Glutamatergic neuron (in vitro differentiated cells): Measurements from ENCODE around the gene GBA3. TPM values are rescaled to one million over a fixed set of nuclear protein-coding genes. Genes with fewer than 3 reads are reported as not detected.

ENCODE experiments used
- DNase-seq: peaks from one replicate; pipeline ENCODE4 v3.0.0; 2022
- H3K27ac Mint-ChIP-seq: one replicate; pipeline ENCODE4 v1.8.0; 2020; ENCODE audit warnings: mild to moderate bottlenecking, mixed read lengths, inconsistent platforms; ENCODE audit not compliant: unreplicated experiment
- H3K27me3 Mint-ChIP-seq: one replicate; pipeline ENCODE4 v1.8.0; 2020; ENCODE audit warnings: mild to moderate bottlenecking, moderate library complexity, mixed read lengths, inconsistent platforms; ENCODE audit not compliant: unreplicated experiment
- H3K36me3 Mint-ChIP-seq: one replicate; pipeline ENCODE4 v1.8.0; 2020; ENCODE audit warnings: mild to moderate bottlenecking, mixed read lengths, inconsistent platforms; ENCODE audit not compliant: unreplicated experiment
- H3K4me1 Mint-ChIP-seq: one replicate; pipeline ENCODE4 v1.8.0; 2020; ENCODE audit warnings: mild to moderate bottlenecking, low read depth, mixed read lengths, inconsistent platforms; ENCODE audit not compliant: unreplicated experiment
- H3K4me3 Mint-ChIP-seq: one replicate; pipeline ENCODE4 v1.8.0; 2020; ENCODE audit warnings: mild to moderate bottlenecking, mixed read lengths, inconsistent platforms; ENCODE audit not compliant: unreplicated experiment
- H3K9me3 Mint-ChIP-seq: one replicate; pipeline ENCODE4 v1.8.0; 2020; ENCODE audit warnings: mild to moderate bottlenecking, moderate library complexity, mixed read lengths, inconsistent platforms; ENCODE audit not compliant: unreplicated experiment
- total RNA-seq: library from RNA; stranded (reverse); fragmentation: NEBNext Ultra II Directional; extraction: Animal tissue kit (Norgen Biotek cat#: 25700); gene quantifications from one replicate; pipeline ENCODE4 v1.2.1, GENCODE V29; 2021; ENCODE audit not compliant: unreplicated experiment
- TF ChIP-seq, protein P1 (sequence below): fragments of 200-600 bp; sonication (generic); IDR thresholded peaks from one replicate; pipeline ENCODE4 v1.5.0; 2021; ENCODE audit not compliant: partially characterized antibody, unreplicated experiment

Gene GBA3
- total RNA-seq, 1 donor from 2014 or later, result 0.32 TPM

GRCh38 chr4:22707390-22707789 lies 14.7 kb downstream of the GBA3 start:
- H3K36me3 Mint-ChIP-seq, result no peaks in the 10 kb centered on the region
- no peak for DNase-seq
- H3K4me3 Mint-ChIP-seq, result no peak overlapping the region

GRCh38 chr4:22708961-22709360 lies 16.2 kb downstream of the GBA3 start:
- no peak overlapping the region for H3K27ac Mint-ChIP-seq
- H3K36me3 Mint-ChIP-seq, result no peaks in the 10 kb centered on the region
- H3K9me3 Mint-ChIP-seq, result no peaks in the 10 kb centered on the region
- peaks cover 2% of the 10 kb centered on the region for H3K4me1 Mint-ChIP-seq
- no peak overlapping the region for H3K4me3 Mint-ChIP-seq
- TF ChIP-seq, protein P1, sequence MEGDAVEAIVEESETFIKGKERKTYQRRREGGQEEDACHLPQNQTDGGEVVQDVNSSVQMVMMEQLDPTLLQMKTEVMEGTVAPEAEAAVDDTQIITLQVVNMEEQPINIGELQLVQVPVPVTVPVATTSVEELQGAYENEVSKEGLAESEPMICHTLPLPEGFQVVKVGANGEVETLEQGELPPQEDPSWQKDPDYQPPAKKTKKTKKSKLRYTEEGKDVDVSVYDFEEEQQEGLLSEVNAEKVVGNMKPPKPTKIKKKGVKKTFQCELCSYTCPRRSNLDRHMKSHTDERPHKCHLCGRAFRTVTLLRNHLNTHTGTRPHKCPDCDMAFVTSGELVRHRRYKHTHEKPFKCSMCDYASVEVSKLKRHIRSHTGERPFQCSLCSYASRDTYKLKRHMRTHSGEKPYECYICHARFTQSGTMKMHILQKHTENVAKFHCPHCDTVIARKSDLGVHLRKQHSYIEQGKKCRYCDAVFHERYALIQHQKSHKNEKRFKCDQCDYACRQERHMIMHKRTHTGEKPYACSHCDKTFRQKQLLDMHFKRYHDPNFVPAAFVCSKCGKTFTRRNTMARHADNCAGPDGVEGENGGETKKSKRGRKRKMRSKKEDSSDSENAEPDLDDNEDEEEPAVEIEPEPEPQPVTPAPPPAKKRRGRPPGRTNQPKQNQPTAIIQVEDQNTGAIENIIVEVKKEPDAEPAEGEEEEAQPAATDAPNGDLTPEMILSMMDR, result no peak
- no peaks in the 10 kb centered on the region for H3K27me3 Mint-ChIP-seq
- no peak for DNase-seq

More at GRCh38 chr4:22707390-22707789, 14.7 kb downstream of the GBA3 start:
- TF ChIP-seq, protein P1, result no peak
- Mint-ChIP-seq H3K27me3 (no peaks in the 10 kb centered on the region), H3K9me3 (no peaks in the 10 kb centered on the region), H3K4me1 (peaks cover 3% of the 10 kb centered on the region), H3K27ac (no peak overlapping the region)

- TF ChIP-seq, protein P1, result no peak
- no peak overlapping the region for H3K4me3 Mint-ChIP-seq
- H3K9me3 Mint-ChIP-seq, result no peaks in the 10 kb centered on the region
- H3K4me1 Mint-ChIP-seq, result no peaks in the 10 kb centered on the region
- no peak overlapping the region for H3K27ac Mint-ChIP-seq
- DNase-seq, result no peak
- no peaks in the 10 kb centered on the region for H3K27me3 Mint-ChIP-seq
- no peaks in the 10 kb centered on the region for H3K36me3 Mint-ChIP-seq
These were observed 19.4 kb downstream of the GBA3 start for GRCh38 chr4:22712105-22712504.

DNA sequence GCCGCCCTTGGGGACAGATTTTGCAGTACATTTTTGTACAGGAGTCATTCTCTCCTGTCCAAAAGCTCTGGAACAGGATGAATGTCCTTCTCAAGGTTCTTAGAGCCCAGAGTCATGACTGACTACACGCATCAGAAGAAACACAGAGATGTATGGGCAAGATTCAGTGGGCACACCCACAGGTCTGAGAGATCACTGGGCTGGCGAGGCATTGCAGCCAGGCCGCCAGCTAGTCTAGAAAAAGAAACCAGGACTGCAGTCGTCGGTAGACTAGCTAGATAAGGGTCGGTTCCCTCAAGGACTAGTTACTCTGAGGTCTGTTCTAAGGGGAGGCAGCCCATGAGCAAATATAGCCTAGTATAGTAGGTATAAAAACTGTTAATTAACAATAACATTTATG lies 19.8 kb downstream of the GBA3 start:
- Mint-ChIP-seq H3K9me3 (no peaks in the 10 kb centered on the region), H3K36me3 (no peaks in the 10 kb centered on the region), H3K27me3 (no peaks in the 10 kb centered on the region), H3K4me3 (no peak overlapping the region), H3K27ac (no peak overlapping the region), H3K4me1 (no peaks in the 10 kb centered on the region)
- TF ChIP-seq, protein P1, result no peak
- no peak for DNase-seq

DNA sequence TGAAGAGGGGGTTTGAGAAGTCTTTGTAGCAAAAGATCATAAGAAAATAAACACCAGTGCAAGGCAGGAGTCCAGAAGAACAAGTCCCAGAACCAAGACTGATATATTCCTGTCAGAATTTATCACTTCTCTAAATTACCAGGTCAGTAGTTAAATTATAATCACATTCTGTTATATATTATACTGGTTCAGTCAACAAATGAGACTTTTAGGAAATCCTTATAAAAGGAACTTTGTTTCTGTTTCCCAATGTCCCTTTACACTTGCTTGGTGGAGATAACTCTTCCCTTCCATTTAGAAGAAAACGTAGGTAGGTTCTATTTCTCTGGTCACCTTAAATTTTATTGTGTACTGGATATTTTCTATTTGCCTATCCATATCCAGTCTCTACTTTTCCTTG lies 21.1 kb downstream of the GBA3 start:
- DNase-seq, result no peak
- H3K27ac Mint-ChIP-seq, result no peak overlapping the region
- no peaks in the 10 kb centered on the region for H3K27me3 Mint-ChIP-seq
- no peak overlapping the region for H3K4me3 Mint-ChIP-seq
- no peaks in the 10 kb centered on the region for H3K4me1 Mint-ChIP-seq
- H3K36me3 Mint-ChIP-seq, result no peaks in the 10 kb centered on the region
- TF ChIP-seq, protein P1, result no peak
- H3K9me3 Mint-ChIP-seq, result no peaks in the 10 kb centered on the region
